IPS-15b (cell line): ENCODE data around the gene SEMA5A.

Experiments
- H3K27me3 ChIP-seq: one replicate; pipeline ENCODE4 v1.6.1; 2013; ENCODE audit warnings: low read length; ENCODE audit not compliant: control insufficient read depth, insufficient read depth
- H3K36me3 ChIP-seq: one replicate; pipeline ENCODE4 v1.6.1; 2013; ENCODE audit warnings: low read length; ENCODE audit not compliant: control insufficient read depth, insufficient read depth
- H3K4me1 ChIP-seq: one replicate; pipeline ENCODE4 v1.6.1; 2013; ENCODE audit warnings: mild to moderate bottlenecking, low read length; ENCODE audit not compliant: control insufficient read depth, insufficient read depth
- H3K4me3 ChIP-seq: one replicate; pipeline ENCODE4 v1.5.1; 2013; ENCODE audit warnings: low read depth, low read length
- H3K9ac ChIP-seq: one replicate; pipeline ENCODE4 v1.6.1; 2013; ENCODE audit warnings: low read depth, mild to moderate bottlenecking, low read length
- H3K9me3 ChIP-seq: one replicate; pipeline ENCODE4 v1.6.1; 2013; ENCODE audit warnings: mild to moderate bottlenecking, low read length; ENCODE audit not compliant: control insufficient read depth, insufficient read depth

Gene SEMA5A

DNA sequence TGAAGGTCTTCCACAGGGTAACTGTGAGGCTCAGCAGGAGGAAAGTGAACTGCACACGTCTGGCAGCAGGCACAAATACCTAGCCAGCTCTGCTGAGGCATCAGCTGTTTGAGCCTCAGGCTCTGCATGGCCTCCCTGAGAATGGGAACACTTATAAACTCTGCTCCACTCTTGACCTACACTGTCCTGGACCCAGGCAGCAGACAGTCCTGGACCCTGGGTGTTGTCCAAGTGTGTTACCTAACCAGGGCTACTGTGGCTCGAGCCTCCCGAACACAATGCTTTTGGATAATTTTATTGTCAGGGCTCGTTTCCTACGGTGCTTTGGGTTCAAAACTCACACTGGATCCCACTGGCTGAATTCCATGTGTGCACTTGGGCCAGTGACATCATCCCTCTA, 497.9 kb downstream of the SEMA5A start:
- H3K4me1 ChIP-seq, result no peaks in the 10 kb centered on the region
- no peak overlapping the region for H3K9ac ChIP-seq
- H3K9me3 ChIP-seq, result no peaks in the 10 kb centered on the region
- H3K4me3 ChIP-seq, result no peak overlapping the region
- no peaks in the 10 kb centered on the region for H3K36me3 ChIP-seq
- H3K27me3 ChIP-seq, result no peaks in the 10 kb centered on the region

DNA sequence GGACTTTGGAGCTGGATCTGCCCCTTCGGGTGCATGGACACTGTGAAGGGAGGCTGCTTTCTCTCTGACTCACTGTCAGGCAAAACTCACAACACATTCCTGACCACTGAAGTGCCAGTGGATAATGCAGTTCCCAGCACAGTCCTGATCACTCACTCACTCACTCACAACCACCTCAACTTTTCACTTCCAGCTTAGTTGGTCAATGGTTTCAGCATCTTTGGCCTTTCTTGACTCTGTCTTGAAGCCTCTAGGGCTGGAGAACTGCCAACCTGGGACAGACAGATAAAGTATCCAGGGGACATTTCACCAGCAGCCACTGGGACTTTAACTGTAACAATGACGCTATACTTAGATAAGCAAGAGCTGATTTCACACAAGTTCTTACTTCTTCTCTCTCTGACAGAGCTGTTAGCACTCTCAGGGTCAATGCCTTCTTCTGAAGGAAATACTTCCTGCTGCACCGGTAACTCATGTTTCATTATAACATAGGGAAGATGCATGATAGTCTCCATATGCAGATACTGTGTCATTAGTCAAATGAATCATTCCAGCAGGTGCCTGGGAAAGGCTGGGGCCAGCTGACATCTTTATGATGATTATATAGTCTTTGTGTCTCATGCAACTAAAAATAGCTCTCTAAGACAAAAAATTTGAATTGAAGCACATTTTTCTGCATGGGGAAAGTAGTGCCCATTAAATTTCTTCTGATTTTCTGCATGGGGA, 499.0 kb downstream of the SEMA5A start:
- Histone ChIP-seq H3K9ac (no peak overlapping the region), H3K27me3 (no peaks in the 10 kb centered on the region), H3K4me3 (no peak overlapping the region), H3K36me3 (no peaks in the 10 kb centered on the region), H3K4me1 (no peaks in the 10 kb centered on the region), H3K9me3 (no peaks in the 10 kb centered on the region)

DNA sequence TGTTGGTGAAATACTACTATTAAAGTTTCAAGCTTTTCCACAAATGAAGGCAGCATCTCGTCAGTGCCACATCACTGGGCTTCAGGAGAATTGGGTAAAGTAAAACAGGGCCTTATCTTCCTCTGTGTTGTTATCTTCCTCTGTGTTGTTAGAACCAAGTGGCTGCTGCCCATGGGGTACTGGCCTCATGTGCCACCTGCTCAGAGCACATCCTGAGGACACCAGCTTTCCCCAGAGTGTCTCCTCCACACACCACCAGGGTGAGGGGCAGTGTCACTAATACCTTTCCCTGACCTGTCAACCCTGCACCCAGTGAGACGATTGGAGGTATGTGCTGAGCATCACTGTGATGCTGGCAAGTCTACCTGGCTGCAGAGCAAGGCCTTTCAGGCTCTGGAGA, 499.9 kb downstream of the SEMA5A start:
- no peaks in the 10 kb centered on the region for H3K36me3 ChIP-seq
- H3K4me3 ChIP-seq, result no peak overlapping the region
- no peaks in the 10 kb centered on the region for H3K4me1 ChIP-seq
- H3K9ac ChIP-seq, result no peak overlapping the region
- no peaks in the 10 kb centered on the region for H3K9me3 ChIP-seq
- no peaks in the 10 kb centered on the region for H3K27me3 ChIP-seq

DNA sequence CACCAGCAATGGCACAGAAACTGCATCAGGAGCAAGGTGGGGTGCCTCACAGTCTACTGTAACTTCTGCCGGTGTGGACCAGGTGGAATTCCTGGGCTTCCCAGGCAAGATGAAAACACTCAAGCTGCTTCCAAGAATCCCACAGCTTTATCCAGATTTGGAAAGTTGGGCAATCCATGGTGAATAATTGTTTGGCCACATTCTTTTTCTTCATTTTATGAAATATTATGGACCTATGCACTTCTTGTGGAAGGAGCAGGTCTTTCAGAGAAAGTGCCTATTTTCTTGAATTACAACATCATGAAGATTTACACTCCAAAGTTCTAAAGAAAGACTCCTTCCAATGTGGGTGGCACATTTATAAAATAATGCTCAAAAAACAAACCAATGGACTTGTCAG, 503.6 kb downstream of the SEMA5A start:
- no peaks in the 10 kb centered on the region for H3K36me3 ChIP-seq
- no peak overlapping the region for H3K4me3 ChIP-seq
- no peak overlapping the region for H3K9ac ChIP-seq
- H3K4me1 ChIP-seq, result no peaks in the 10 kb centered on the region
- H3K9me3 ChIP-seq, result no peaks in the 10 kb centered on the region
- no peaks in the 10 kb centered on the region for H3K27me3 ChIP-seq

DNA sequence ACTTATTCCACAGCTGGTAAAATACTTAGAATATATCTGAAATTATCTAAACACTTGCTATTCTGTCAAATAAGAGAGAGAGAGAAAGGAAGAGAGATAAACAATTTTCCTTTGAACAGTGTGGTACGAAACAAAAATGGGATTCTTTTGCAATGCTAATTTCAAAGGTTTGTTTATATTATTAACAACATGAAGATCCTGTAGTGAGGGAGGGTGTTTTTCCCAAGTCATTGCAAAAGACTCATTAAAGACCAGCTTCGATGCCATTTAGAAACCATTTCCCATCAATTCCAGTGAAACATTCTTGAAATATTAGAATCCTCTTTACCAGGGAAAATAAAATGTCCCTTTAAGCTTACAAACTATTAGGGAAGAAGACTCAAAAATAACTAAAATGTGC, 505.4 kb downstream of the SEMA5A start:
- H3K27me3 ChIP-seq, result peaks cover 4% of the 10 kb centered on the region
- no peak overlapping the region for H3K9ac ChIP-seq
- no peaks in the 10 kb centered on the region for H3K36me3 ChIP-seq
- H3K4me1 ChIP-seq, result no peaks in the 10 kb centered on the region
- H3K4me3 ChIP-seq, result no peak overlapping the region
- no peaks in the 10 kb centered on the region for H3K9me3 ChIP-seq

DNA sequence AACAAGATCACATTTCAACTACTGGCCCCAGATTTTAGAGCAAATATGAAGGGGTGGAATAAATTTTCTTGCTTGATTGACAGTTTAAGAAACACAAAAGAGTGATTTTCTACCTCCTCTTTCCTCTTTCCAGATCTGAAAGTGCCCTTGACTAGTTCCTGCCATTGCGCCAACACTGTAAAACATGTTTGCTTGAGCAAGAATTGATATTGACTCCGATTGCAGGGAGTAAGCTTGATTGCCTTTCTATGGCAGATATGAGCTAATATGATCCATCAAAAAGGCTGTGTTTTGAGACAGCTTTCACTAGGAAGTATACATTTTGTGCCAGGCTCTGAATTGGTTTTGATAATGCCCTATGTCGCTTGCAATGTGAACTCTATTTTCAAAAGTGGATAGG, 508.8 kb downstream of the SEMA5A start:
- Histone ChIP-seq H3K4me1 (no peaks in the 10 kb centered on the region), H3K9ac (no peak overlapping the region), H3K36me3 (no peaks in the 10 kb centered on the region), H3K9me3 (no peaks in the 10 kb centered on the region), H3K4me3 (no peak overlapping the region), H3K27me3 (peaks cover 4% of the 10 kb centered on the region)

DNA sequence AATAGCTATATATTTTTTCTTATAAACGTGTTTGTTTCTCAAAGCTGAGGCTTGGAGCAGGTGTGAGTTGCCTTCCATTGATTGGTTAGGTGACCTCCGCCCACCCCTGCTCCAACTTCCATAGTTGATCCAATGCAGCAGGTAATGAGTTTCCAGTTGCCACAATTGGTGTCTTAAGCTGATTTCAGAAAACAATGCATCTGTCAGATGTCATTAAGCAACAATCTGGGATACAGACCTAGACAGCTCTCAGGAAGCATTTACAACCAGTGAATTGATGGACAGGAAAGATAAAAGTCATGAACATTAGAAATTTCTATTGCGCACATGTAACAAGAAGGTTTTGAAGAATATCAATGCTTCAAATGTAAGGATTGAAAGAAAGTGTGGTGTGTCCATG, 510.5 kb downstream of the SEMA5A start:
- Histone ChIP-seq H3K9ac (no peak overlapping the region), H3K9me3 (no peaks in the 10 kb centered on the region), H3K4me1 (no peaks in the 10 kb centered on the region), H3K4me3 (no peak overlapping the region), H3K36me3 (no peaks in the 10 kb centered on the region), H3K27me3 (peaks cover 4% of the 10 kb centered on the region)

DNA sequence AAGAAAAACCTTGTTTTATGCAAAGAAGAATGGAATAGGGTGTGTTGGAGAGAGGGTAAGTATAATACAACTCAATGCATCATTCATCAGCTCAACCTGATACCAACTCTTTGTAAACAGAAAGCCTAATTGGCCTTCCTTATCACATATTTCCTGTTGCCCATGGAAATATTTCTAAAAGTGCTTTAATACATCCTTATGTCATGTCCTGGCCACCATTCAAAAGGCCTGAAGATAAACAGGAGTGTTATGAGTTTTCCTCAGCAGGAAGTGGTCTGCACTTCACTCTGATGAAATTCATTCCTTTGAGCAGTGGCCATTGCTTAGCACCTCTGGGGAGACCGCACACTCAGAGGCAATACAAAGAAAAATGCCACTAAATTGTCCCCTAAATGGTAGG, 511.2 kb downstream of the SEMA5A start:
- H3K9ac ChIP-seq, result no peak overlapping the region
- H3K27me3 ChIP-seq, result peaks cover 4% of the 10 kb centered on the region
- no peaks in the 10 kb centered on the region for H3K4me1 ChIP-seq
- H3K36me3 ChIP-seq, result no peaks in the 10 kb centered on the region
- no peaks in the 10 kb centered on the region for H3K9me3 ChIP-seq
- no peak overlapping the region for H3K4me3 ChIP-seq

DNA sequence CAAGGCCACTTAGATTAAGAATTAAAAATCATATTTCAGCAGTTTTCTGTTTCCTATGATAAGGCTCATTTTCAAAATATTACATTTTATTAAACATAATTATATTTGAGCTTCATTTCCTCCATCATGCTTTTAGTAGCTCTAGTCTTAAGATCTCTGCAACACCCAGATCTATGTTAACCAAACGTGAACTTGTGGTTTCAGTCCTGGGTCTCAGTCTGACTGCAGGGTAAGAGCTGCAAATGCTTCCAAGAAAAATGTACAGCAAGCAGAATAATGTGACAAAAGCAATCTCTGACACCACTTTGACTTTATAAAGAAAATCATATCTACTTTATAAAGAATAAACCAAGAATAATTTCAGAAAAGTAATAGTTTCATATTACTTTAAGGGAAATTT, 512.4 kb downstream of the SEMA5A start:
- H3K36me3 ChIP-seq, result no peaks in the 10 kb centered on the region
- no peaks in the 10 kb centered on the region for H3K9me3 ChIP-seq
- H3K9ac ChIP-seq, result no peak overlapping the region
- no peak overlapping the region for H3K4me3 ChIP-seq
- H3K27me3 ChIP-seq, result peaks cover 4% of the 10 kb centered on the region
- no peaks in the 10 kb centered on the region for H3K4me1 ChIP-seq

DNA sequence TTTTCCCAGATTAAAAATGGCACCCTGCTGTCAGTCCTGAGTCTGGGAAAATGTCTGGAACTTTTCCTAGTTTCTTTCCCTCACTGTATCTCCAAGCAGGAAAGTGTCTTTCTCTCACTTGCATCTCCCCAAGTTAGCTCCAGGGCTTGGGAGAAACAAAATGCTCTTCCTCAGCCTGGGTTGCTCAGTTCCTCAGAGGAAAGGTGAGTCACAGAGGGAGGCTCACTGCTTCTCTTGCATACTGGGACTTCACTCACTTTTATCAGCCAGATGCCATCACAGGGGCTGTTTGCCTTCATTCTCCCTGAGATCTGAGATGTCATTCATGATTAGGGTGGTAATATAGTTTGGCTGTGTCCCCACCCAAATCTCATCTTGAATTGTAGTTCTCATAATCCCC, 519.9 kb downstream of the SEMA5A start:
- H3K9me3 ChIP-seq, result no peaks in the 10 kb centered on the region
- H3K4me1 ChIP-seq, result no peaks in the 10 kb centered on the region
- no peaks in the 10 kb centered on the region for H3K27me3 ChIP-seq
- H3K9ac ChIP-seq, result no peak overlapping the region
- H3K4me3 ChIP-seq, result no peak overlapping the region
- H3K36me3 ChIP-seq, result no peaks in the 10 kb centered on the region

DNA sequence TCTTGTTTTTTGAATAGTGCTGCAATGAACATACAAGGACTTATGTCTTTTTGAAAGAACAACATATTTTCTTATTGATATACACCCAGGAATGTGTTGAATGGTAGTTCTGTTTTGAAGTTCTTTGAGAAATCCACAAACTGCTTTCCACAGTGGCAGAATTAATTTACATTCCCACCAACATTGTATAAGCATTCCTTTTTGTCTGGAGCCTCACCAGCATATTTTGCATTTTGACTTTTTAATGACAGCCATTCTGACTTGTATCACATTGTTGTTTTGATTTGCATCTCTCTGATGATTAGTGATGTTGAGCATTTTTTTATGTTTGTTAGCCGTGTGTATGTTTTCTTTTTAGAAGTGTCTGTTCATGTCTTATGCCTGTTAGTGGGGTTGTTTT, 524.9 kb downstream of the SEMA5A start:
- H3K36me3 ChIP-seq, result no peaks in the 10 kb centered on the region
- no peak overlapping the region for H3K4me3 ChIP-seq
- no peak overlapping the region for H3K9ac ChIP-seq
- no peaks in the 10 kb centered on the region for H3K27me3 ChIP-seq
- no peaks in the 10 kb centered on the region for H3K9me3 ChIP-seq
- H3K4me1 ChIP-seq, result no peaks in the 10 kb centered on the region

DNA sequence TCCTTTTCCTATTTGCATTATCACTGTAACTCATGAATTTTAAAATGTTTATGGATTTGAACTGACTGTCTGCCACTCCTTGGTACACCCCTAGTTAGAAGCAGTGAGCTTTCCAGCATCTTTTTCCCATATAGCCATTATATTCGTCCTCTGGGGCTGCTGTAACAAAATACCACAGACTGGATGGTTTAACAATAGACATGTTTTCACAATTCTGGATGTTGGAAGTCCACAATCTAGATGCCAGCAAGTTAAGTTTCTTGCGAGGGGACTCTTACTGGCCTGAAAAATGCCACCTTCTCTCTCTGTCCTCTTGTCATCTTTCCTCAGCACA, 530.0 kb downstream of the SEMA5A start:
- Histone ChIP-seq H3K36me3 (no peaks in the 10 kb centered on the region), H3K9ac (no peak overlapping the region), H3K9me3 (no peaks in the 10 kb centered on the region)

More for the DNA sequence above, 530.0 kb downstream of the SEMA5A start:
- Histone ChIP-seq H3K4me3 (no peak overlapping the region), H3K4me1 (no peaks in the 10 kb centered on the region), H3K27me3 (no peaks in the 10 kb centered on the region)
